Natural killer cell (primary cell): ENCODE measurements around the gene C8B. TPM values are rescaled to one million over a fixed set of nuclear protein-coding genes. Genes with fewer than 3 reads are reported as not detected.

Experiments
- ATAC-seq, 3 donors: fragments of 150-1000 bp in 2 of 3; fragments of 200-7000 bp in 1 of 3; cut with Tn5 transposase; 1 replicate in 1 of 3; 2 replicates in 2 of 3; pipeline ENCODE4 v1.10.0; 2021; ENCODE audit warnings: mild to moderate bottlenecking in 2 of 3, moderate library complexity in 2 of 3
- DNase-seq, 2 donors: peaks; one replicate each; pipeline versions ENCODE4 v3.0.0 to v3.0.0-alpha.2; 2013 to 2021; ENCODE audit warnings: mixed read lengths in 1 of 2
- H3K27ac ChIP-seq: one replicate; pipeline ENCODE4 v1.5.1; 2013; ENCODE audit warnings: mild to moderate bottlenecking, low read length
- H3K27me3 ChIP-seq: one replicate; pipeline ENCODE4 v1.6.1; 2013; ENCODE audit warnings: low read length; ENCODE audit not compliant: control insufficient read depth, insufficient read depth
- H3K36me3 ChIP-seq: one replicate; pipeline ENCODE4 v1.6.1; 2013; ENCODE audit warnings: low read length; ENCODE audit not compliant: control insufficient read depth, insufficient read depth
- H3K4me1 ChIP-seq: one replicate; pipeline ENCODE4 v1.6.1; 2013; ENCODE audit warnings: low read length; ENCODE audit not compliant: control insufficient read depth, insufficient read depth
- H3K4me3 ChIP-seq: one replicate; pipeline ENCODE4 v1.5.1; 2013; ENCODE audit warnings: low read length
- H3K9me3 ChIP-seq: one replicate; pipeline ENCODE4 v1.6.1; 2013; ENCODE audit warnings: low read length; ENCODE audit not compliant: control insufficient read depth, insufficient read depth
- H3K27ac Mint-ChIP-seq, 2 donors: one replicate each; pipeline ENCODE4 v1.8.0; 2022; ENCODE audit warnings: mild to moderate bottlenecking in 2 of 2, mixed read lengths in 2 of 2, moderate library complexity in 1 of 2
- H3K27me3 Mint-ChIP-seq, 2 donors: one replicate each; pipeline ENCODE4 v1.8.0; 2022; ENCODE audit warnings: low read depth in 2 of 2, mixed read lengths in 2 of 2
- H3K36me3 Mint-ChIP-seq: one replicate; pipeline ENCODE4 v1.8.0; 2022; ENCODE audit warnings: mixed read lengths
- H3K4me1 Mint-ChIP-seq, 2 donors: one replicate each; pipeline ENCODE4 v1.8.0; 2022; ENCODE audit warnings: mixed read lengths in 2 of 2
- H3K4me3 Mint-ChIP-seq: one replicate; pipeline ENCODE4 v1.8.0; 2022; ENCODE audit warnings: mild to moderate bottlenecking, moderate library complexity, mixed read lengths
- H3K9me3 Mint-ChIP-seq, 2 donors: one replicate each; pipeline ENCODE4 v1.8.0; 2022; ENCODE audit warnings: mixed read lengths in 2 of 2
- WGBS: methylation state at CpG from one replicate; pipeline ENCODE4 v1.1.7; 2013; ENCODE audit warnings: missing lambda C conversion rate; ENCODE audit not compliant: insufficient coverage; 5-methylcytosine and 5-hydroxymethylcytosine counted together
- intact Hi-C: fragments of 100-400 bp; cut with micrococcal nuclease; formaldehyde crosslinking; loops from one replicate; pipeline ENCODE4 v1.14.2; 2022
- total RNA-seq, 4 donors: library from RNA; stranded (reverse); fragments of 120-200 nt in 1 of 4; gene quantifications; one replicate each; pipeline versions ENCODE4 v1.2.3 to v1.2.4, GENCODE V29; 2013 to 2022
- TF ChIP-seq, protein P1 (sequence below): fragments of 200-600 bp; IDR thresholded peaks from one replicate; pipeline ENCODE4 v1.8.0; 2022; ENCODE audit warnings: antibody characterized with exemption

C8B gene
- total RNA-seq, 3 donors from 2014 or later (not counting 1 experiment from before 2014, with no cell fraction given) = not detected

GRCh38 chr1:56931211-56931610 lies 34.6 kb downstream of the C8B start:
- H3K27ac ChIP-seq = no peak overlapping the region
- no peak overlapping the region for H3K4me3 ChIP-seq
- peaks cover 0 to 13% of the 10 kb centered on the region in 2 donors for H3K27me3 Mint-ChIP-seq
- H3K4me1 Mint-ChIP-seq = no peaks in the 10 kb centered on the region
- no peak for ATAC-seq
- H3K36me3 ChIP-seq = no peaks in the 10 kb centered on the region
- intact Hi-C loops = no loop called here
- H3K9me3 Mint-ChIP-seq = peaks cover 0 to 3% of the 10 kb centered on the region in 2 donors
- no peaks in the 10 kb centered on the region for H3K9me3 ChIP-seq
- no peak overlapping the region for H3K4me3 Mint-ChIP-seq
- H3K27ac Mint-ChIP-seq = no peak overlapping the region
- no peaks in the 10 kb centered on the region for H3K36me3 Mint-ChIP-seq
- no peaks in the 10 kb centered on the region for H3K4me1 ChIP-seq
- WGBS = 53% methylated on average over 2 of the region's 3 CpGs
- H3K27me3 ChIP-seq = no peaks in the 10 kb centered on the region
- TF ChIP-seq, protein P1, sequence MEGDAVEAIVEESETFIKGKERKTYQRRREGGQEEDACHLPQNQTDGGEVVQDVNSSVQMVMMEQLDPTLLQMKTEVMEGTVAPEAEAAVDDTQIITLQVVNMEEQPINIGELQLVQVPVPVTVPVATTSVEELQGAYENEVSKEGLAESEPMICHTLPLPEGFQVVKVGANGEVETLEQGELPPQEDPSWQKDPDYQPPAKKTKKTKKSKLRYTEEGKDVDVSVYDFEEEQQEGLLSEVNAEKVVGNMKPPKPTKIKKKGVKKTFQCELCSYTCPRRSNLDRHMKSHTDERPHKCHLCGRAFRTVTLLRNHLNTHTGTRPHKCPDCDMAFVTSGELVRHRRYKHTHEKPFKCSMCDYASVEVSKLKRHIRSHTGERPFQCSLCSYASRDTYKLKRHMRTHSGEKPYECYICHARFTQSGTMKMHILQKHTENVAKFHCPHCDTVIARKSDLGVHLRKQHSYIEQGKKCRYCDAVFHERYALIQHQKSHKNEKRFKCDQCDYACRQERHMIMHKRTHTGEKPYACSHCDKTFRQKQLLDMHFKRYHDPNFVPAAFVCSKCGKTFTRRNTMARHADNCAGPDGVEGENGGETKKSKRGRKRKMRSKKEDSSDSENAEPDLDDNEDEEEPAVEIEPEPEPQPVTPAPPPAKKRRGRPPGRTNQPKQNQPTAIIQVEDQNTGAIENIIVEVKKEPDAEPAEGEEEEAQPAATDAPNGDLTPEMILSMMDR = no peak
- DNase-seq = no peak

DNA sequence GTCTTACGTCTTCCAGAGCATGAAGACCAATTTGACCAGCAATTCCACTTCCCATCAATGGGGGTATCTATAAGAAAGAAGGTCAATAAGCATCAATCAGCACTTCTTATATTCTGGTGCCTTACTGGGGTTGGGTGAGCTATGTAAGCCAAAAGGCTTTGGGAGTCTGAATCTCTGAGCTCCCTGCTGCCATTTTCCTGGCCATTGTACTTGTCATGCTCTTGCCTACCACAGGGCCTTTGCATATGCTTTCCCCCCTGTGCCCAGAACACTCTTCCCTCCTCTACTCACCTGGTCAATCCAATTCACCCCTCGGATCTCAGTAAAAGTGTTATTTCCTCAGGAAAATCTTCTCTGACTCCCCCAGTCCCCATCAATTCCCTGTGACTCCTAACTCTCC lies 36.3 kb downstream of the C8B start:
- Mint-ChIP-seq H3K27ac (no peak overlapping the region), H3K4me1 (no peaks in the 10 kb centered on the region), H3K4me3 (no peak overlapping the region), H3K27me3 (peaks cover 0 to 13% of the 10 kb centered on the region in 2 donors), H3K9me3 (peaks cover 0 to 3% of the 10 kb centered on the region in 2 donors), H3K36me3 (no peaks in the 10 kb centered on the region)
- TF ChIP-seq, protein P1 = no peak
- no peak for DNase-seq
- WGBS = 85% methylated on average over 2 of the region's 2 CpGs
- Histone ChIP-seq H3K27me3 (no peaks in the 10 kb centered on the region), H3K36me3 (no peaks in the 10 kb centered on the region), H3K9me3 (no peaks in the 10 kb centered on the region), H3K4me1 (no peaks in the 10 kb centered on the region), H3K4me3 (no peak overlapping the region), H3K27ac (no peak overlapping the region)
- no peak for ATAC-seq
- intact Hi-C loops = no loop called here

- Mint-ChIP-seq H3K4me1 (no peaks in the 10 kb centered on the region), H3K36me3 (no peaks in the 10 kb centered on the region), H3K4me3 (no peak overlapping the region), H3K27ac (no peak overlapping the region), H3K9me3 (peaks cover 0 to 6% of the 10 kb centered on the region in 2 donors), H3K27me3 (peaks cover 0 to 12% of the 10 kb centered on the region in 2 donors)
- DNase-seq (no peak), ATAC-seq (no peak)
- WGBS = 93% methylated on average over 3 of the region's 3 CpGs
- Histone ChIP-seq H3K36me3 (no peaks in the 10 kb centered on the region), H3K27ac (no peak overlapping the region), H3K27me3 (no peaks in the 10 kb centered on the region), H3K4me1 (no peaks in the 10 kb centered on the region), H3K4me3 (no peak overlapping the region), H3K9me3 (no peaks in the 10 kb centered on the region)
- intact Hi-C loops = no loop called here
- TF ChIP-seq, protein P1 = no peak
Measured at GRCh38 chr1:56927986-56928385, 37.8 kb downstream of the C8B start.

DNA sequence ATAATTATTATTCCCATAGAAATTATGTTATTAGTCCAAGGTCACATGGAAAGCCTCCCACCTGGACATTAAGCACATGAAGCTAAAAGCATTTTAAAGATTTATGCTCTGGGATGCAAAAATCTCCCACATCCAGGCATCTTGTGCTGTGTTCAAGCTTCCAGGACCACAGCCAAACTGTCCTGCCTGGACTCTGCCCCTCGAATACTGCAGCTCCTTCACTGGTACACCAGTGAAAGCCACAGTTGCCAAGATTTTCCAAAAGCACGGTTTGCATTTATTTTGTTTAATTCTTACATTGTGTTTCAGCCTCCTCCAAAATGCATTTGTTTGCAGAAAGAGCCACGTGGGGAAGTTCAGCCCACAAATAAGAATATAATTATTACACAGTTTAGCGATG lies 38.6 kb downstream of the C8B start:
- intact Hi-C loops = no loop called here

More for the DNA sequence above, 38.6 kb downstream of the C8B start:
- Histone ChIP-seq H3K9me3 (no peaks in the 10 kb centered on the region), H3K4me1 (no peaks in the 10 kb centered on the region), H3K27ac (no peak overlapping the region), H3K4me3 (no peak overlapping the region), H3K36me3 (no peaks in the 10 kb centered on the region), H3K27me3 (no peaks in the 10 kb centered on the region)
- ATAC-seq (no peak), DNase-seq (no peak)
- Mint-ChIP-seq H3K4me3 (no peak overlapping the region), H3K4me1 (no peaks in the 10 kb centered on the region), H3K9me3 (peaks cover 0 to 6% of the 10 kb centered on the region in 2 donors), H3K27ac (no peak overlapping the region), H3K36me3 (no peaks in the 10 kb centered on the region), H3K27me3 (peaks cover 0 to 8% of the 10 kb centered on the region in 2 donors)
- TF ChIP-seq, protein P1 = no peak
- 78% methylated on average over 4 of the region's 4 CpGs for WGBS
